Stimulated activated CD4-positive, alpha-beta T cell treated with anti-CD3 and anti-CD28 coated beads, Interleukin-1b, Interleukin-23, amount 100 ng/mL, for 1 hour (primary cell): ENCODE results near the gene ZNF326.

ENCODE experiments used
- DNase-seq, 2 donors: peaks; one replicate each; pipeline ENCODE4 v3.0.0-alpha.2; 2020; ENCODE audit warnings: low read depth in 2 of 2

The ZNF326 gene, protein sequence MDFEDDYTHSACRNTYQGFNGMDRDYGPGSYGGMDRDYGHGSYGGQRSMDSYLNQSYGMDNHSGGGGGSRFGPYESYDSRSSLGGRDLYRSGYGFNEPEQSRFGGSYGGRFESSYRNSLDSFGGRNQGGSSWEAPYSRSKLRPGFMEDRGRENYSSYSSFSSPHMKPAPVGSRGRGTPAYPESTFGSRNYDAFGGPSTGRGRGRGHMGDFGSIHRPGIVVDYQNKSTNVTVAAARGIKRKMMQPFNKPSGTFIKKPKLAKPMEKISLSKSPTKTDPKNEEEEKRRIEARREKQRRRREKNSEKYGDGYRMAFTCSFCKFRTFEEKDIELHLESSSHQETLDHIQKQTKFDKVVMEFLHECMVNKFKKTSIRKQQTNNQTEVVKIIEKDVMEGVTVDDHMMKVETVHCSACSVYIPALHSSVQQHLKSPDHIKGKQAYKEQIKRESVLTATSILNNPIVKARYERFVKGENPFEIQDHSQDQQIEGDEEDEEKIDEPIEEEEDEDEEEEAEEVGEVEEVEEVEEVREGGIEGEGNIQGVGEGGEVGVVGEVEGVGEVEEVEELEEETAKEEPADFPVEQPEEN

DNA sequence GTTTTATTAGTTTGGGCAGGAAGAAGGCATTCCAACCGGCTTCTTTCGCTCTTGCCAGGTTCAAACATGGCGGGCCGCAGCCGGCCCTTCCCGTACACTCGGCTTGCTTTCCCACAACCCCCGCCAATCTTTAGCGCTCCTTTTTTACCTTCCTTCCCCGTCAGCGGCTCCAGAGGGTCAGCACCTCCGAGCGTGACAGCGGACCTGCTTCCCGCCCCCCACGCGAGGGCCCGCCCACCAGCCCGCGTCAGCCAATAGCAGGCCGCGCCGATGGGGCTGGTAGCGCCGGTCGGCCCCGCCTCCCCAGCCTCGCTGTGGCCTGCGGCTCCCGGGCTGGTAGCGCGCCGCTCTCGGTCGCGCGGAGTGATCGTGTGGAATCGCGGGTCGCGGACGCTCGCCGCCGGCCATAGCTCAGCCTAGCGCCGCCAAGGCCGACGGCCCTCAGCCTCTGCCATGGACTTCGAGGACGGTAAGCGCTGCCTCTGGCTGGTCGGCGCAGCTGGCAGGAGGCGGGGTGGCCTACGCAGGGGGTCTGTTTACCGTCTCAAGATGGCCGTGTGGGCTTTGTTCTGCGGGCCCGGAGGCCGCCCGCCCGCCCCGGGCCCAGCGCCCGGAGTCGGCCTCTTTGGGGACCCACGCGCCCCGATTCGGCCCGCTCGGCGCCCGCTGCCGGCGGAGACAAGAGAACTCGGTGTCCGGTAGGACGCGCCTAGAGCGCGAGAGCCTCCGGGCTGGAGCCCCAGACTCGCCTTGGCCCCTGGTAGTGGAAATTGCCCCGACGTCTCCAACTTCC lies at the start of gene ZNF326:
Gene ZNF326 (plus strand): TSS at position 306 of the 793 bp plus-strand sequence. CDS start 148 bp downstream, at position 454.
- peak; percentile 81 to 92 for DNase-seq

DNA sequence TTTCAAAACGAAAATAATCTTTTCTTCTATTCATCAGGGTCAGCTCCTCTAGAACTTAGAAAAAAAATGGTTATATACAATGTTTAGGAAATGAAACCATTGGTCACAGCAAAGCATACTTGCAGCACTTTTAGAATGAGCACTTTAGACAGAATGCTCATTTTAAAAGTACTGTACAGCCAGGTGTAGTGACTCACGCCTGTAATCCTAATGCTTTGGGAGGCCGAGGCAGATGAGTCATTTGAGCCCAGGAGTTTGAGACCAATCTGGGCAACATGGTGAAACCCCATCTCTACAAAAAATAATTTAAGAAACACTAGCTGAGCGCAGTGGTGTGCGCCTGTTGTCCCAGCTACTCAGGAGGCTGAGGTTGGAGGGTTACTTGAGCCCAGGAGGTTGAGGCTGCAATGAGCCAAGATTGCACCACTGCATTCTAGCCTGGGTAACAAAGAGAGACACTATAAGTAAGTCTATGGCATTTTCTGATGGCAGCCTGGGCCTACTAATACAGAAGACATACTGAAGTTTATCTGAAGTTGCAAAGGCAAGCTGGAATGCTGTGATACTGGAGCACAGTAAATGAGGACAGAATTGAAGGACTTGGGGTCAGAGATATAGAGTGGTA lies 48.9 kb upstream of the ZNF326 start:
- no peak for DNase-seq

DNA sequence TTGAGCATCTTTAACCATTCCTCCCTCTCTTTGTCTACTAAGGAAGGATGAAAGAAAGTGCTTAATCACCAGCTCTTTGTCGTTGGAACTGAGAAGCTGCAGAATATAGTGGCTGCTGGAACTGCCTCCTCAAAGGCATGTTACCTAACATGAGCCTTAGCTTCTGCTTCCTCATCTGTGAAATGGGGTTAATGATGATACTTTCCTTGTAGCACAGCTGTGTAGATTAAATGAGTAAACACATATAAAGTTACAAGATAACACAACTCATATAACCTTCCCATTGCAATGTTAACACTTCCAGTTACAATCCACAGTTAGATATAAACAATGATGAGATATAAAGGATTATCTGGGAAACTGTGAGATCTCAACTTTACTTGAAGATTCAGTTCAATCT lies 48.4 kb upstream of the ZNF326 start:
- no peak for DNase-seq

DNA sequence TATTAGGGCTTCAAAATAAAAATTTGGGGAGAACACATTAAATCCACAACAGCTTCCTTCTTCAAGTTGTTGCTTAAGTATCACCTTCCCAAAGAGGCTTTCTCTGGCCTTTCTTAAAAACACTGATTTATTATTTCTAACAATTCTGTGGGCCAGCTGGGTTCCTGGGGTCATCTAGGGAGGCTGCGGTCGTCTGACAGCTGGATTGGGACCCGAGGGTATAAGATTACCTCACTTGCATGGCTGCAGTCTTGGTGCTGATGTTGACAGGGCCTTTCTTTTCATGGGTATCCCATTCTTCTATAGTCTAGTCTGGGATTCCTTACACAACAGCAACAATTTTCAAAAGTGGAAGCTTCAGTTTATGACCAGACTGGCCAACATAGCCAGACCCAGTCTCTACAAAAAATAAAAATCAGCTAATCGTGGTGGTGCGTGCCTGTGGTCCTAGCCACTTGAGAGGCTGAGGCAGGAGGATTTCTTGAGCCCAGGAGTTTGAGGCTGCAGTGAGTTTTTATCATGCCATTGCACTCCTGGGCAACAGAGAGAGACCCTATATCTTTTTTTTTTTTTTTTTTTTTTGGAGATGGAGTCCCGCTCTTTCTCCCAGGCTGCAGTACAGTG lies 46.1 kb upstream of the ZNF326 start:
- no peak for DNase-seq

DNA sequence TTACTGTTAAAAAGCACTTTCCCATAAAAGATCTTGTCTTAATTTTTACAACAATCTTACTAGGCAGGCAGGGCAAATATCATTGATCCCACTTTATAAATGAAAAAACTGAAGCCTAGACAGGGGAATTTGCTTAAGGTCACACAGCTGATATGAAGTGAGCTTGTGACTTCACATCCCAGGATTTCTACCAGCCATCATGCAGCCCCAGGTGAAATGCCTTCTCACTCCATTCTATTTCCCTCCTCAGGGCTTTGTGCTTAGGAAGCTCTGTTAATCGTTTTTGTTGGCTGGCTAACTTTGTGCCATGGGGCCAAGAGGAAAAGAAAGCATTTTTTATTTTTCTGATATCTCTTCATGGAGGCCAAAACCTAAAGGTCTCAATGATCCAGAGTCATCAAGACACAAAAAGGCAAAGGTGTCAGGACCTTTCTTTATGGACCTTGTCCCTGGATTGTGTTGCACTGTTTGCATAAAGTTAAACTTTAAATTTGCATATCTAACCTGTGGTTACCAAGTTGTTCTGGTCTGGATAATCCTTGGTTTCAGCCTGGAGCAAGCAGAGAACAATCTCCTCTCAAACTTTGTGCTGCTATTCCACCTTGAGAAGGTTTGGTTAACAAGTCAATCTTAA lies 44.8 kb upstream of the ZNF326 start:
- DNase-seq = no peak

DNA sequence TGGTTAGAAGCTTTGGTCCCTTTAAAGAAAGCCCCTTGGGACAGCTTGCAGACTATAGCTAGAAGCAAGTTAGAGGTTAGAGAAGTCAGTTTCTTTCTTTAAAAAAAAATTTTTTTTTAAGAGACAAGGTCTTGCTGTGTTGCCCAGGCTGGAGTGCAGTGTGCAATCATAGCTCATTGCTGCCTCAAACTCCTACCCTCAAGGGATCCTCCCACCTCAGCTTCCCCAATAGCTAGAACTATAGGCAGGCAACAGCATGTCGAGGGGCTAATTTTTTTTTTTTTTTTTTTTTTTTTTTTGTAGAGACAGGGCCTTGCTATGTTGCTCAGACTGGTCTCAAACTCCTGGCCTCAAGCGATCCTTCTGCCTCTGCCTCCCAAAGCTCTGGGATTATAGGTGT lies 44.2 kb upstream of the ZNF326 start:
- no peak for DNase-seq

DNA sequence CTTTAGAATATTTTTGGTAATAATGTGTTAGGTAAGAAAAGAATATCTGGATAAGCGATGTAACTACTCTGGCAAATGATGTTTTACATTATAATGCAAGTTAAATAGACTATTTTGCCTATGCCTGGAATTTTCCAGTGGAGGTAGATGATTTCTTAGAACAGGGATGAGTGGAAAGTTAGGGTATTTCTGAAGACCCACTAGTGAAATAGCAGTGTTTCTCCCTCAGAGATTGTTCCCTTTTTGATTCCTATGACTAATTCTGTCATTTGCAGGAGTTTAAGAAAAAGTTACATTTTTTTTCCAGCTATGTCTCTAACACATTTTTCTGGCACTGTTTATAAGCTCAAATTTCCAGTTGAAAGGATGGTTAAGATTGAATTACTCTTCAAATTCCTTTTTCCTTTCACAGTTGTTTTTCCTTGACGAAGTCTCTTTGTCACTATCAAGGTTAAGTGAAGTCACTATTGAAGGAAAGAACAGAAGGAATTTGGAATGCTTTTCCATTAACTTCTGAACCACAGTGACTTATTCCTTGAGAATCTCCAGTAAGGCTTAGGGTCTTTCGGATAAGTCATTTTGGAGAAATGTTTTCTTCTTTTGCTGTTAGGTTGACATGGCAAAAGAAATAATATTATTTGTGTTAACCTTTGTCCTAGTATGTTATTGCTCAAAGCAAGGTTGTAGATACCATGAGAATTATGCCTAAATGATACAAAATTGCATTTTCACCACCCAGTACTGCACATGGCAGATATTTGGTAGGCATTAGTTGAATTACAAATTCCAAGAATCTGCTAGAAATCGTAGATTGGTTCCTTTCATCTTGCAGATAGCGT lies 42.9 kb upstream of the ZNF326 start:
- DNase-seq = no peak

DNA sequence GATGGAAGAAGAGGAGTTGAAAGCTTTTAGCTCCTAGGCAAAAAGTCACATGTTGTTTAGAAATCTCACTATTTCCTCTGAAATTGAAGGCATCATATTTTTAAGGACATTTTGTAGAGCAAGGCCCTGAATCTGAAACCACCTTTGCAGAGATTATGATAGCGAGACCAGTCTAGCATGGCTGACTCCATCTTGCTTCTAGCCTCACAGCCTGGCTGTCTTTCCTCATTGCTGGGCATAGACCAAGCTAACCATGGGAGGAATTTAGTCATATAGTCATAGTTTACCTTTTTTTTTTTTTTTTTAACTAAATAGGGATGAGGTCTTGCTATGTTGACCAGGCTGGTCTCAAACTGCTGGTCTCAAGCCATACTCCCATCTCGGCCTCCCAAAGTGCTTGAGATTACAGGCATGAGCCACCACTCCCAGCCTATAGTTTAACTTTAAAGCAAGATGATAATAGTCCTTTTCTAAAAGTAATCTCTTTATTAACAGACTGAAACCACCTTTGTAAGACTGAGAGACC lies 42.2 kb upstream of the ZNF326 start:
- DNase-seq = no peak

DNA sequence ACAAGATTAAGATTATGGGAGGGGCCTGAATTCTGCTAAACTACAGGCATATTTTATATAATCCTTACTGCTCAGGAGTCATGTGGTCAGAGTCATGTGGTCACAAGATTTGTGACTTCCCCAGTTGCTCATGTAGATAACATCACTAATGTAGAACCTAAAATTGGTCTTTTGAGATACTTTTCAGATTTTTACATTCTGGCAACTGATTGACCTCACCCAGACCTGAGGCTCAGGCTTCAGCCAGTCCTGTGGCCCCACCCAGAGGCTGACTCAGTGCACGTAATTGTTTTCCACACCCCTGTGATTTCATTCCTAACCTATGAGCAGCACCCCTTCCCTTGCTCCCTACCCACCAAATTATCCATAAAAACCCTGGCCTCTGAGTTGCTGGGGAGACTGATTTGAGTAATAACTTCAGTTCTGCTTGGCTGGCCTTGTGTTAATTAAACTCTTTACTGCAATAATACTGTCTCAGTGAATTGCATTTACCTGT lies 41.7 kb upstream of the ZNF326 start:
- no peak for DNase-seq

DNA sequence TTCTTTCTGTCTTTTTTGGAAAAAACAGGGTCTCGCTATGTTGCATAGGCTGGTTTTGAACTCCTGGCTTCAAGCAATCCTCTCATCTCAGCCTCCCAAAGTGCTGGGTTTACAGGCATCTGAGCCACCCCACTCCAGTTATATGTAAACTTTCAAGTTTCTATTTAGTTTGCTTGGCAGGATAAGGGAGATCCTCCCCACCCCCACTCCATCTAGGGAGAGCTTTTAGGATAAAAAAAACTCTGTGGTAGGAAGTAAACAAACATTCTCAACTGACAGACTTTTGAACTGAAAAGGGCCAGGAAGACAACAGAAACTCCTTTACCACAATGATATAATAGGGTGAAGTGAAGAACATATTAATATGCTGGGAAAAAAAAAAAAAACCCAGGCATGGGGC lies 41.0 kb upstream of the ZNF326 start:
- no peak for DNase-seq

DNA sequence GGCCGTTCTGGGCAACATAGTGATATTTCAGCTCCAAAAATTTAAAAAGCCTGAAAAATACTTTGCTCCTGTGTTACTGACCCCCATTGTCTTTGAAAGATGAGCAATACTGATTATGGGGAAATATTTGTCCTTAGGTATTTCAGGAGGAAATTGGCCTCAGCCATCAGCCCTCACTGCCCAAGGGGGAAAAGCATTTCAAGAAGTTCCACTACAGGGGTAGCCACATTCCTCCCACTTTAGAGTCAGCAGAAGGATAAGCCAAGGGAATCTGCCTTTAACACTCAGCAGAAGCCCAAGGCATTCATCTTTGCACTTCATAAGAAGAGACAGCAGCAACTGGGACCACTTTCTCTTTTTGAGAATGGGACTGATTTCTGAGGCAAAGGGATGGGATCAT lies 40.5 kb upstream of the ZNF326 start:
- DNase-seq = no peak

DNA sequence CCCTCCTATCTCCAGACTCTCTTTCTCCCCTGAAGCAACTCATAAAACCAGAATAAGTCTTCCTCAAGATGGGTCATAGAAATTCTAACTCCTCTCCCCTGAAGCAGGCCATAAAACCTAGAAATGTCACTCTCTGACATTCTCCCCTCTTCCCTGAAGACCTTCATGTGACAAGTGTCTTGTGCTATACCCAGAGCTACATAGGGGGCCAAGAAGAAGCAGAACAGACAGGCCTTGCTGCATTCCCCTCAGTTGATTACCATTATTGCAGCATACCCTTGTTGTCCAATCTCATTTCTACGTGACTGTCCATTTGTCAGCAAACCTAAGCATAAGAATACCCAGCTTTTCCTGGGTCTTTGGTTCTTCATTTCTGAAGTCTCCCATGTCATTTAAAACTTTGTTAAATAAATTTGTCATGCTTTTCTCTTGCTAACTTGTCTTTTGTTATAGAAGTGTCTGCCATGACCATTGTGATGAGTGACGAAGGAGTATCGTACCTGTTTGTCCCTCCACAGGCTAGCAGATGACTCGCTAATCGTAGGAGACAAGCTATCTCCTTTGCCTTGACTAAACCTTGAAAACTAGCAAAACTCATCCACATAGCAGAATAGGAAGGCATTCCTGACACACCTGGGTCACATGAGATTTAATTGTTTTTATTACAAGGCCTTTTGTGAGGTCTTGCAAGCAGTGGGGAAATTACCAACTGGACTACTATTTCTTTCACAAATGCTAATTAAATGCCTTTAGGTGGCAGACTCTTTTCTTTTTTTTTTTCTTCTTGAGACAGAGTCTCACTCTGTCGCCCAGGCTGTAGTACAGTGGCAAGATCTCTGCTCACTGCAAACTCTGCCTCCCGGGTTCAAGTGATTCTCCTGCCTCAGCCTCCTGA lies 39.4 kb upstream of the ZNF326 start:
- DNase-seq = no peak

DNA sequence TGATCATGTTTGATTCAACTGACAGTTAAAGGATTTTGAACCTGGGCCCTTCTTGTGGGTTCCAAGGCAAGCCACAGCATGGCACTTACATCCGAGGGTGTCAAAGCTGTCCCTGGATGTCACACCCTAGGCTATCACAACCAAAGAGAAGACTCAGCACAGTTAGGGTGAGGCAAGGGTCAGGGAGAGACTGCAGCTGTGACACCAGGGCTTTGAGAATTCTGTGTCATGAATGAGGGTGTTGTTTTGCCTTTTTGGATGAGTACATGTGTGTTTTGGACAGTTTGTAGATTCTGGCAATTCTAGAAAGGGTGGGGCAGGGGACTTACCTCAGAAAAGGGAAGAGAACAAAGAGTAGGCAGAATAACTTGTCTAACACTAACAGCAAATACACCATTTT lies 37.8 kb upstream of the ZNF326 start:
- DNase-seq = no peak

DNA sequence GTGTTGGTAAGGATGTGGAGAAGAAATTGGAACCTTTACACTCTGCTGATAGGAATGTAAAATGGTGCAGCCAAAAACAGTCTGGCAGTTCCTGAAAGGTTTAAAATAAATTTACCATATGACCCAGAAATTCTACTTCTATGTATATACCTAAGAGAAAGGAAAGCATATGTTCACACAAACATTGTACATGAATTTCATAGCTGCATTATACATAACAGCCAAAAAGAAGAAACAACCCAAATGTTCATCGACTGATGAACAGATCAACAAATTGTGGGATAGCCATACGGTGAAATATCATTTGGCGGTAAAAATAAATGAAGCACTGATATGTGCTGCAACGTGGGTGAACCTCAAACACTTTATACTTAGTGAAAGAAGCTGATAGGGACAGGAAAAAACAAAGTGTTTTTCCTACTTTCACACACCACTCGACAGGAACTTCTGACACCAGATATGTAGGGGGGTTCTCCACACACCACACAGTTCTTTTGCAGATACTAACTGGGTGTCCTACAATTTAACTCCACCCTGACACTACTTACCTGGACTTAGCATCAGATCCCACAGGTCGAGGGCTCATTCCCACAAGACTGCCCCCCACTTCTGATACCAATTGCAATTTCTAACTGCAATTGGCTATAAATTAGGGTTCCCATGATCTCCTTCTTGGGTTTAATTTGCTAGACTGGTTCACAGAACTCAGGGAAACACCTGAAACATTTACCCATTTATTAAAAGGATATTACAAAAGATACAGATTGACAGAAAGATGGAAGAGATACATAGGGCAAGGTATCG lies 35.9 kb upstream of the ZNF326 start:
- no peak for DNase-seq

DNA sequence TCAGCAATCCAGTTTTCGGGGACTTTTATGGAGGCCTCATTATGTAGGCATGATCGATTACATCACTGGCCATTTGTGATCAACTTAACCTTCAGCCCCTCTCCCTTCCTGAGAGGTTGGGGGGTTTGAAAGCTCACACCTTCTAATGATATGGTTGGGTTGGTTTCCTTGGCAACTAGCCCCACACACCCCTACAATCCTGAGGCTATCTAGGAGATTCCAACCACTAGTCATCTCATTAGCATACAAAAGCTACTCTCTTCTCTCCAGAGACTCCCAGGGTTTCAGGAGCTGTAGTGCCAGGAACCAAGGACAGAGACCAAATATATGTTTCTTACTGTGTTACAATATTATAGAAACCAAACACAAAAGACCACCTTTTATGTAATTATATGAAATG lies 35.2 kb upstream of the ZNF326 start:
- no peak for DNase-seq

DNA sequence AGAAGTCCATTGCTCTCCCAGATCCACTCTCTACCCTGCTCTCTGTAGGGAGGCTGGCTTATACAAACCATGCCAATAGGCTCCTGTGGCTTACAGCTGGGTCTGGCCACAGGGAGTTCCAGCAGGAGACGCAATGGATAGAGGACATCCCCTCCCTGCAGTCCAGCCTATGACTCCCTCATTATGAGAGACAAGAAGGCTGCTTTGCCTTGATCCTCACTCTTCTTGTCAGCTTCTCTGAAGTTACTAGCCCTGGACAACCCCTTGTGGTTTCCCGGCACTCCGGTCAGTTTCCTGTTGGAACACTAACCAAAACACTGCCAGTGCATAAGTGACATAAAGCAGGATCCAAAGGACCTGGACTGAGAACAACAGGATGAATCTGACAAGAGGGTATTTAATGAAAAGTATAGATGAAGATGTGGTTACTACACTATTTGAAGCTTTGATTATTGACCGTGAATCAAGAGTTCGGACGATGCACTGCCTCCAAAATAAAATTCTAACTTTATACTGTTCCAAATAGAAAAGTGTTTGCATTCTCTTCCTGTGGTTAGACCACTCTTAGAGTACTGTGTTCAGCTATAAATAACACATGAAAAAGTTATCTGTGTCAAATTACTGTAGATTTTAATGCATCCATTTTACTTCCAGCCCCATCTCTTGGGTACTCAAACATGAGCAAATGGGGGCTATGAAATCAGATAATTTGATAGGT lies 32.7 kb upstream of the ZNF326 start:
- DNase-seq = no peak

DNA sequence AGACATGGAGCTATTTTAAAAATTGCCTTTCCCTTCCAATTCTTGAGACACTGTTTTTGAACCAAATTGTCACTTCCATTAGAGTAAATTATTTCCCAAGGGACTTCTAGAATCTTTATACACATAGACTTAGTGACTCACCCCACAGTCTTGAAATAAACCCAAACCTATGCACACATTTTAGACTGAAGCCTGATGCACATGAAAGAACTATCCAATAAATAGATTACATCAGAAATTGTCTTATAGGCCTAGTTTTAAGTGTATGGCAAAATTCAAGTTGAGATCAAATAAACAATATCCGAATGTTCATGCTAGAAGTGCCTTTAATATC lies 32.2 kb upstream of the ZNF326 start:
- no peak for DNase-seq
